Ovary (tissue), 3 donors: ENCODE data around the gene ETHE1.

Experiments used
- CTCF ChIP-seq, 3 donors: fragments of 450-650 bp in 2 of 3; fragments of 200-600 bp in 1 of 3; IDR thresholded peaks; one replicate each; pipeline versions ENCODE4 v1.5.1 to v1.8.0; 2016 to 2022; ENCODE audit warnings: antibody characterized with exemption in 3 of 3, mild to moderate bottlenecking in 1 of 3
- POLR2A ChIP-seq: fragments of 450-650 bp; IDR thresholded peaks from one replicate; pipeline ENCODE4 v1.6.1; 2017; ENCODE audit warnings: antibody characterized with exemption, mild to moderate bottlenecking, moderate library complexity
- donor health status: DM: no; HTN: no; CAD: no.

DNA sequence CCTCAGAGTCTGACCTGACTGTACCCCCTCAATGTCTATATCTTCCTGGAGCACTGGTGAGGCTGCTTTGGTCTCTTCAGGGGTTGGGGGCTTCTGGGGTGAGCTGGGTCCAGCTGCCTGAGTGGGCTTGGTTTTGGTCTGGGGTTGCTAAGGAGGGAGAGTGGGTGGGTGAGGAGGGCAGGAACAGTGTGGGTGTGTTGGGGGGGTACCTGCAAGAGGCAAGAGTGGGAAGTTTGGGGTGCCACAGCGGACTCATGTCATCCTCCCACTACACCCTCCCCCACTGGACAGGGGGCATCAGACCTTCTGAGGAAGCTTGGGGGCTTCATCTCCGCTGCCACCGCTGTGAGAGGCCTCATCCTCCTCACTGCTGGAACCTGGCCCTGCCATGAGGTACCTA lies 19.6 kb upstream of the ETHE1 start:
- no peak for TF ChIP-seq POLR2A
- no peak for TF ChIP-seq CTCF (IDR thresholded peaks at IDR 0.05)
